RWPE2 (cell line): Measurements from ENCODE around the gene KRTAP10-6.
"Not testable (repeated sequence)": the region's sequence is repeated elsewhere in the genome, so short reads cannot be mapped to it uniquely, and the experiment has no call there.

Experiments
- ATAC-seq: fragments of 200-7000 bp; cut with Tn5 transposase; 3 replicates; pipeline ENCODE4 v1.9.1; 2021; ENCODE audit warnings: low read depth
- DNase-seq: peaks from one replicate; pipeline ENCODE4 v3.0.0-alpha.2; 2020; ENCODE audit warnings: low spot score
- H3K27ac ChIP-seq: fragments of 450-650 bp; 2 replicates; pipeline ENCODE4 v1.5.1; 2017; ENCODE audit warnings: mild to moderate bottlenecking; ENCODE audit not compliant: poor library complexity, severe bottlenecking
- H3K27me3 ChIP-seq: fragments of 250-450 bp; sonication (Bioruptor Pico); 2 replicates; pipeline ENCODE4 v1.5.1; 2021; ENCODE audit warnings: mild to moderate bottlenecking, moderate library complexity; ENCODE audit not compliant: insufficient read depth, poor library complexity, severe bottlenecking
- H3K36me3 ChIP-seq: fragments of 250-450 bp; sonication (Bioruptor Pico); 2 replicates; pipeline ENCODE4 v1.5.1; 2020; ENCODE audit warnings: low read depth, mild to moderate bottlenecking, moderate library complexity
- H3K4me1 ChIP-seq: fragments of 250-450 bp; sonication (Bioruptor Pico); 2 replicates; pipeline ENCODE4 v1.5.1; 2021; ENCODE audit warnings: mild to moderate bottlenecking, moderate library complexity; ENCODE audit not compliant: insufficient read depth, poor library complexity, severe bottlenecking
- H3K4me3 ChIP-seq: fragments of 250-450 bp; sonication (Bioruptor Pico); 2 replicates; pipeline ENCODE4 v1.5.1; 2021; ENCODE audit warnings: mild to moderate bottlenecking, moderate library complexity; ENCODE audit not compliant: severe bottlenecking
- H3K9me3 ChIP-seq: fragments of 250-450 bp; sonication (Bioruptor Pico); 2 replicates; pipeline ENCODE4 v1.5.1; 2021; ENCODE audit warnings: mild to moderate bottlenecking, moderate library complexity; ENCODE audit not compliant: severe bottlenecking
- TF ChIP-seq, protein P1 (sequence below): fragments of 450-650 bp; IDR thresholded peaks from one replicate; pipeline ENCODE4 v1.5.1; 2017; ENCODE audit warnings: mild to moderate bottlenecking, moderate library complexity; ENCODE audit not compliant: poor library complexity, severe bottlenecking

KRTAP10-6 gene, protein sequence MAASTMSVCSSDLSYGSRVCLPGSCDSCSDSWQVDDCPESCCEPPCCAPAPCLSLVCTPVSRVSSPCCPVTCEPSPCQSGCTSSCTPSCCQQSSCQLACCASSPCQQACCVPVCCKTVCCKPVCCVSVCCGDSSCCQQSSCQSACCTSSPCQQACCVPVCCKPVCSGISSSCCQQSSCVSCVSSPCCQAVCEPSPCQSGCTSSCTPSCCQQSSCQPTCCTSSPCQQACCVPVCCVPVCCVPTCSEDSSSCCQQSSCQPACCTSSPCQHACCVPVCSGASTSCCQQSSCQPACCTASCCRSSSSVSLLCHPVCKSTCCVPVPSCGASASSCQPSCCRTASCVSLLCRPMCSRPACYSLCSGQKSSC

DNA sequence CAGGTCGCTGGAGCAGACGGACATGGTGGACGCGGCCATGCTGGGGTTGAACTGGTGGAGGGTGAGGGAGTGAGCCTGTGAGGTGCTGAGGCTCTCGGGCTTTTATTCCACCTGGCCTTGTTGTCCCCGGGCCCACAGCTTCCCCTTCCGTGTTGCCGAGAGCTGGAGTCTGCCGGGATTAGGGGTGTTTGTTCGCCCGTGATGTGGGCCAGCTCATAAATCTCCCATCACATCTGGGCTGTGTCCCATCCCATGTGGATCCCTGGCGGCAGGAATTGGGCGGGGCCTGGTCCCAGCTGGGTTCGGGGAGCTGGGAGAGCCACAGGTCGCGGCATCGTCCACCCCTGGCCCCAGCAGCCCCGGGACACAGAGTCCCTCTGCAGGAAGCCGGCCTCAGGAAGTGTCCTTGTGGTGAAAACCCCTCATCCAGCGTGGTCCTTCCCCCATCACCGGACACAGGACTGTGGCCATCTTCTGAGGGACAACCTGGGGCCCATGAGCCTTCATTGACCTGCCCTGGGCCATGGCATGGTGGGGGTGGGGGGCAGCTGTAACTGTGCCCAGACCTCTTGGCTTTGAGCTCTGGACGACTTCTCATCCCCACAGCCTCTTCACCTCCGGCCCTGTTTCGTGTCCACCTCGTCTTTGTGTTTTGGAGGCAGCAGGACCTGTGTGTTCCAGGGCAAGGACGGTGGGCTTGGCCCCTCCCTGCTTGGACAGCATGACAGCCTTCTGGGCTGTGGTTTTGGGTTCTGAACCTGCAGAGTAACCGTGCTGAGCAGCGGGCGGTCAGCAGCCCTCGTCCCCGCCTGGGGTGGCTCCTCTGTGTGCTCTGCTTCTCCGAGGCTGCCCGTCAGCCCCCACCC, at the start of gene KRTAP10-6:
Gene KRTAP10-6, minus strand, starts transcription at position 60 of the 866 bp plus-strand sequence. Its CDS starts 21 bp downstream, at position 39.
- TF ChIP-seq, protein P1, sequence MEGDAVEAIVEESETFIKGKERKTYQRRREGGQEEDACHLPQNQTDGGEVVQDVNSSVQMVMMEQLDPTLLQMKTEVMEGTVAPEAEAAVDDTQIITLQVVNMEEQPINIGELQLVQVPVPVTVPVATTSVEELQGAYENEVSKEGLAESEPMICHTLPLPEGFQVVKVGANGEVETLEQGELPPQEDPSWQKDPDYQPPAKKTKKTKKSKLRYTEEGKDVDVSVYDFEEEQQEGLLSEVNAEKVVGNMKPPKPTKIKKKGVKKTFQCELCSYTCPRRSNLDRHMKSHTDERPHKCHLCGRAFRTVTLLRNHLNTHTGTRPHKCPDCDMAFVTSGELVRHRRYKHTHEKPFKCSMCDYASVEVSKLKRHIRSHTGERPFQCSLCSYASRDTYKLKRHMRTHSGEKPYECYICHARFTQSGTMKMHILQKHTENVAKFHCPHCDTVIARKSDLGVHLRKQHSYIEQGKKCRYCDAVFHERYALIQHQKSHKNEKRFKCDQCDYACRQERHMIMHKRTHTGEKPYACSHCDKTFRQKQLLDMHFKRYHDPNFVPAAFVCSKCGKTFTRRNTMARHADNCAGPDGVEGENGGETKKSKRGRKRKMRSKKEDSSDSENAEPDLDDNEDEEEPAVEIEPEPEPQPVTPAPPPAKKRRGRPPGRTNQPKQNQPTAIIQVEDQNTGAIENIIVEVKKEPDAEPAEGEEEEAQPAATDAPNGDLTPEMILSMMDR = no peak
- Histone ChIP-seq H3K4me1 (no peaks in the 10 kb centered on the region), H3K9me3 (no peaks in the 10 kb centered on the region), H3K27ac (no peak within 1 kb of the TSS), H3K36me3 (no peaks in the 10 kb centered on the region), H3K4me3 (no peak within 1 kb of the TSS), H3K27me3 (no peaks in the 10 kb centered on the region)
- ATAC-seq (no peak), DNase-seq (no peak)

DNA sequence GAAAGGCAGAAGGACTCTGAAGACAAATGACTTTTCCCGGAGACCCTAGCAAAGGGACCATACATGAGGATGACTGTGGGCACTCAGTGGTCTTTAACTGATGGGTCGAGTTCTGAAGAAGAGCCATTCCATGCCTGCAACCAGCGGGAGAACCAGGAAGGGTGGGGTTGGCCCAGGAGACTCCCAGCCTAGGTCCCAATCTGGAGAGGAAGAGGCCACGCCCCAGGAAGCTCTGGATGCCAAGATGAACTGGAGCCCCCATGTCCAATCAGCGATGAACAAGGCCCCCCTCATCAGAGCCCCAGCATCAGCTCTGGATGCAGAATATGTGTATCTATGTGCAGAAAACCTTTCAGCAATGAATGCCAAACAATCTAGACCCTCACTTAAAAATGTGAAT, 48.5 kb upstream of the KRTAP10-6 start:
- DNase-seq = no peak
- no peak for ATAC-seq

DNA sequence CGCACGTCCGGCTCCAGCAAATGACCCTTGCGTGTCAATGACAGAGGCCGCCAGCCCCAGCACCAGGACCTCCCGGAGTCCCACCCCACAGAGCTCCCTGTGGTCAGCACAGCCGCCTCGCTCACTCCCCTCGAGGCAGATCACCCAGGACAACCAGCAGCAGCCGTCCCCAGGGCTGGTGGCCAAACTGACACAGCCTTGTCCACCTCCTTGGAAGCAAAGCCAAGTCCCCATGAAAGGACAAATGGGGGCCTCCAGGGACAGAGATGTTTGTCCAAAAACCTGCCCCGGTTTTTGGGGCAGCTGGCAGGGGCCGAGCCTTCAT, 47.0 kb upstream of the KRTAP10-6 start:
- Histone ChIP-seq H3K4me1 (no peaks in the 10 kb centered on the region), H3K27me3 (no peaks in the 10 kb centered on the region), H3K4me3 (no peak overlapping the region), H3K27ac (no peak overlapping the region), H3K36me3 (no peaks in the 10 kb centered on the region), H3K9me3 (no peaks in the 10 kb centered on the region)
- TF ChIP-seq, protein P1 = no peak
- ATAC-seq (no peak), DNase-seq (no peak)

More for the DNA sequence above, 48.5 kb upstream of the KRTAP10-6 start:
- Histone ChIP-seq H3K9me3 (no peaks in the 10 kb centered on the region), H3K36me3 (no peaks in the 10 kb centered on the region), H3K27me3 (no peaks in the 10 kb centered on the region), H3K27ac (no peak overlapping the region), H3K4me3 (no peak overlapping the region), H3K4me1 (no peaks in the 10 kb centered on the region)
- TF ChIP-seq, protein P1 = no peak

DNA sequence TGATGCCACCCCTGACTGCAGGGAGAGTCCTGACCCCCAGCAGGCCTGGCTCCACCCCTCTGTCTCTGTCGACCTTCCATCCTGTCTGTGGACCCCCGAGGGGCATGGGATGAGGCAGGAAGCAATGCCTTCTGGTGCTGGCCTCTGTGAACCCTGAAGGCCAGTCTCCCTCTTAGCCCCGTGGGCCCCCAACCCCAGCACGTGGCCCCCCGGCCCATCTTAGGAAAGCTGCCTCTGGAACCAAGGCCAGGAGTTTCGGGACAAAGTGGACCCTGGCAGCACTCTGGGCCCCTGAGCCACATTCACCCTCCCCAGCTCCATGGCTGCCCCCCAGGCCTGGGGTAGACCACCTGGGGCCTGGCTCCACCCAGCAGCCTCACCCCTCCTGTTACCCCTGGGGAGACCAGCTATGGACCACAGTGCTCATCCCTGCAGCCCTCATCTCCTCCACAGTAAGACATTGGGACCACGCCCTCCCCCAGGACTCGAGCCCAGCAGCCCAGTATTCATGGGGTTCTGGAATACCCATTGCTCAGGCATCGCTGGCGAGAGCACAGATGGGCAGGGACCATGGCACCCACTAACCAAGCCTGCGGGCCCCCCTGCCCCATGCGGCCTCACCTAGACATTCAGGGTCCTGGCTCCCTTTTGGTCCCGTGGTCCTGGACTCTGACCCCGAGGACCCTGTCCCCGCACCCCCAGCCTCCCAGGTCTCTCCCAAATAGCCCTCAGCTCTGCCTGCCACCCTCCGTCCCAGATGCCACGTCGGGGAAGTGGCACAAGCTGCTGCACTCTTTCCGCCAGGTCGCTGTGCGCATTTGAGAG, 46.4 kb upstream of the KRTAP10-6 start:
- H3K27me3 ChIP-seq, H3K4me3 ChIP-seq, H3K9me3 ChIP-seq, ATAC-seq, H3K27ac ChIP-seq, DNase-seq, H3K4me1 ChIP-seq, H3K36me3 ChIP-seq: not testable (repeated sequence)

DNA sequence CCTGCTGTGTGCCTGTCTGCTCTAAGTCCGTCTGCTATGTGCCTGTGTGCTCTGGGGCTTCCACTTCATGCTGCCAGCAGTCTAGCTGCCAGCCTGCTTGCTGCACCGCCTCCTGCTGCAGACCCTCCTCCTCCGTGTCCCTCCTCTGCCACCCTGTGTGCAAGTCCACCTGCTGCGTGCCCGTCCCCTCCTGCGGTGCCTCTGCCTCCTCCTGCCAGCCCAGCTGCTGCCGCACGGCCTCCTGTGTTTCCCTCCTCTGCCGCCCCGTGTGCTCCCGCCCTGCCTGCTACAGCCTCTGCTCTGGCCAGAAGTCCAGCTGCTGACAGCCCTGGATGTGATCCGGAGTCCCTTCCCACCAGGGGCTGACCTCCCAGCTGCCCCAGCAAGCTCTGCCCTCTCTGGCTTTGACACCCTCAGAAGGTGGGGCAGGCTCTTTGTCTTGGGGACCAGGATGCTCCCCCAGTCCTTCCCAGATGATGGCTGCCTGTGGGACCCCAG, 45.6 kb upstream of the KRTAP10-6 start:
- not testable (repeated sequence) for H3K36me3 ChIP-seq, H3K27me3 ChIP-seq, DNase-seq, ATAC-seq, H3K4me3 ChIP-seq, H3K27ac ChIP-seq, H3K4me1 ChIP-seq, H3K9me3 ChIP-seq
